ENCODE results near the gene GUCD1. TPM values are rescaled to one million over a fixed set of nuclear protein-coding genes. Genes with fewer than 3 reads are reported as not detected.
"Not testable (repeated sequence)": the region's sequence is repeated elsewhere in the genome, so short reads cannot be mapped to it uniquely, and the experiment has no call there.

The GUCD1 gene
- total RNA-seq, 2 experiments from 2014 or later: 94.2 to 99.5 TPM

DNA sequence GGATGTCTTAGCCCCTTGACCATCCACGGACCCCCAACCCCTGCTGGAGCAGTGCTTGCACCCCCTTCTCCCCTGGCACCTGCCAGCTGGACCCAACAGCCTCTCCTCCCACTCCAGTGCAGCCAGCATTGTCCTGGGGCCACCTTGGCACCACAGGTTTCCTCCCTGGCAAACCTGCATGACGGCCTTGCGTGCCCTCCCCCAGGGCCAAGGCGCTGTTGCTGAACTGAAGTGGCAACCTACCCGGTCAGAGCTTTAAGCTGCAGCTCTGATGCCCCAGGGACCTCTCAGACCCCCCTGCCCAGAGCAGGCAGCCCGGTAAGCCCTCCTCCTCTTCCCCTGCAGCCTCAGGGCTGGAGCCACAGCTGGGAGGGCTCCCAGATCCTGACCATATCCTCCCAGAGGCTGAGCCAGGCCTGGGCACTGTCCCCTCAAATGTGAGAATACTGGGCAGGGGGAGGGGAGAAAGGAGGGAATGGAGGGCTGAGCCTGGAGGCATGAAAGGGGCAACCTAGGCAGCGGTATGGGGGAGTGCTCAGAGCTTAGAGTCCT is 39.7 kb upstream of the GUCD1 start:
- H3K36me3 Mint-ChIP-seq: no peaks in the 10 kb centered on the region
- intact Hi-C loops (cut with micrococcal nuclease): loop anchor here (5.0 kb wide), 1 partner anchor 37 kb away; the partner anchor contains the start of genes GUCD1 and SNRPD3
- H3K4me1 Mint-ChIP-seq (ENCODE audit: low read depth): peaks cover 2% of the 10 kb centered on the region
- H3K9me3 Mint-ChIP-seq: no peaks in the 10 kb centered on the region
- peaks cover 6% of the 10 kb centered on the region for H3K27me3 Mint-ChIP-seq
- POLR2A ChIA-PET: no interaction called here
- H3K4me3 Mint-ChIP-seq: no peak overlapping the region
- no peak for DNase-seq
- CTCF ChIA-PET: no interaction called here
- no peak overlapping the region for H3K27ac Mint-ChIP-seq

DNA sequence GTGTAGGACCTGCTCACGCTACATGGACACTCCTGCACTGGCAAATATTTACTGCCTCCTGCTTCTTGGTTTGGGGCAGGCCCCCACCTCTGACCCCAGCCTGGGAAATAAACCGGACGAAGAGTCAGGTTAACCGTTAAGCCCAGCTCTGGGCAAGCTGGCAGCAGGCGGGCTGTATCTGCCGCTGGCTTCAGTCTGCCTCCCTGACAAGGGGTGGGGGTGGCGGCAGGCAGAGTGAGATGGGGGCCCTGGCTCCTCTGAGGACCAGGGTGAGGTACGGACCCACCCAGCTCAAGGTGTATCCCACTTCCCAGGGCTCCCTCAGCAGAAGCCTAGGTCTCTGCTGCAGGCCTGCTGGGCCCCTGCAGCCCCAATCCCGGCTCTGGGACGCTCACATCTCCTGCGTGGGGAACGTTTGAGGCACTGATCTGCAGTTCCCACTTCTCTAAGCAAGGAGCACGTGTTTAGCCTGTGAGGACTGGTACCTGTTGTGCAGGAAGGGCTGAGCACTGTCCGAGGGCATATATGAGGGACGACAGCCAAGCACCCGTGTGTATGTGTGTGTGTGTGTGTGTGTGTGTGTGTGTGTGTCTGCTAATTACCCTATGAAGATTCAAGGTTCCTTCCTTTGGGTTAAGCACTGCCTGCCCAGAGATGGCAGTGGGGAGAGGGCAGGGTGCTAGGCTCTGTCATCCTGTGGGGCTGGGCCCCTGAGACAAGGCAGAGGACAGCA is 39.1 kb upstream of the GUCD1 start:
- Mint-ChIP-seq H3K27me3 (peaks cover 6% of the 10 kb centered on the region), H3K27ac (no peak overlapping the region), H3K4me3 (no peak overlapping the region), H3K36me3 (no peaks in the 10 kb centered on the region), H3K4me1 (ENCODE audit: low read depth) (peaks cover 2% of the 10 kb centered on the region), H3K9me3 (no peaks in the 10 kb centered on the region)
- intact Hi-C loops (cut with micrococcal nuclease): no loop called here
- POLR2A ChIA-PET: no interaction called here
- CTCF ChIA-PET: no interaction called here
- DNase-seq: no peak

DNA sequence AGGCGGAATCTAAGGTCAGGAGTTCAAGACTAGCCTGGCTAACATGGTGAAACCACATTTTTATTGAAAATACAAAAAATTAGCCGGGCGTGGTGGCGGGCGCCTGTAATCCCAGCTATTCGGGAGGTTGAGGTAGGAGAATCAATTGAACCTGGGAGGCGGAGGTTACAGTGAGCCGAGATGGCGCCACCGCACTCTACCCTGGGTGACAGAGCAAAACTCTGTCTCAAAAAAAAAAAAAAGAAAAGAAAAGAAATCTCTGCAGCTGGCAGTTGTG is 38.6 kb upstream of the GUCD1 start:
- POLR2A ChIA-PET; H3K36me3 Mint-ChIP-seq; H3K4me1 Mint-ChIP-seq (ENCODE audit: low read depth); H3K27ac Mint-ChIP-seq; H3K27me3 Mint-ChIP-seq; intact Hi-C loops (cut with micrococcal nuclease); H3K9me3 Mint-ChIP-seq; CTCF ChIA-PET; DNase-seq: not testable (repeated sequence)
- peak overlapping the region; percentile 20 for H3K4me3 Mint-ChIP-seq

DNA sequence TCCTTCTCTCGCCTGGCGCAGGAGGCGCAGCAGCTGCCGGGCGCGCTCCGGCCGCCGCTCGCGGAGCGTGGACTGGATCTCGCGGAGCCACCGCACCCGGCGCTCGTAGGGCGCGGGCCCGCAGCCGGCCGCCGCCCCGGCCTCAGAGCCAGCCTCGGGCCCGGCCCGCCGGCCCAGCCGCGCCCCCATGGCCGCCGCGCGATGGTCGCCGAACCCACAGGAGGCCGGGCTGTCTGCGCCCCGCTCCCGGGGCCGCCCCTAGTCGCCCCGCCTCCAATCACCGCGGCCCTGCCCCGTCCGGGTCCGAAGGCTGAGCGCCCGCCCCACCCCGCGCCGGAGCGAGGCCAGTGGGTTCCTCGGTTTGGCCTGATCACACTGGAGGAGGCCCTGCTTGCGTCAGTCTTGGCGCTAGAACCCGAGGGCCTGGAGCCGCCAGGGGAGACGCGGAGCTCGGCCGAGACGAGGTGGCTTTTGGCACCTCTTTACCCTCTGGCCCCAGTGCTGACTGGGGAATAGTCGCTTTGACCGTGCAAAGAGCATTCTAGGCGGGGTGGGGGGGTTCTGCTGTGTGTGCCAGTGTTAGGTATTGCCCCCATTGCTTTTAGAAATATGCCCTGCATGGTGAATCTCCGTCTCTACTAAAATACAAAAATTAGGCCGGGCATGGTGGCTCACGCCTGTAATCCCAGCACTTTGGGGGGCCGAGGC is 38.1 kb upstream of the GUCD1 start, which contains the start of gene LRRC75B:
LRRC75B (minus strand) TSS at position 223 of the 708 bp plus-strand sequence; CDS start at position 189, 34 bp downstream.
- no peaks in the 10 kb centered on the region for H3K9me3 Mint-ChIP-seq
- intact Hi-C loops (cut with micrococcal nuclease): no loop called here
- H3K27ac Mint-ChIP-seq: no peak within 1 kb of the TSS
- peaks cover 6% of the 10 kb centered on the region for H3K27me3 Mint-ChIP-seq
- no peaks in the 10 kb centered on the region for H3K36me3 Mint-ChIP-seq
- ChIA-PET CTCF (no interaction called here), POLR2A (no interaction called here)
- peak; percentile 49 for DNase-seq
- H3K4me1 Mint-ChIP-seq (ENCODE audit: low read depth): peaks cover 2% of the 10 kb centered on the region
- H3K4me3 Mint-ChIP-seq: peak within 1 kb of the TSS; percentile 73

DNA sequence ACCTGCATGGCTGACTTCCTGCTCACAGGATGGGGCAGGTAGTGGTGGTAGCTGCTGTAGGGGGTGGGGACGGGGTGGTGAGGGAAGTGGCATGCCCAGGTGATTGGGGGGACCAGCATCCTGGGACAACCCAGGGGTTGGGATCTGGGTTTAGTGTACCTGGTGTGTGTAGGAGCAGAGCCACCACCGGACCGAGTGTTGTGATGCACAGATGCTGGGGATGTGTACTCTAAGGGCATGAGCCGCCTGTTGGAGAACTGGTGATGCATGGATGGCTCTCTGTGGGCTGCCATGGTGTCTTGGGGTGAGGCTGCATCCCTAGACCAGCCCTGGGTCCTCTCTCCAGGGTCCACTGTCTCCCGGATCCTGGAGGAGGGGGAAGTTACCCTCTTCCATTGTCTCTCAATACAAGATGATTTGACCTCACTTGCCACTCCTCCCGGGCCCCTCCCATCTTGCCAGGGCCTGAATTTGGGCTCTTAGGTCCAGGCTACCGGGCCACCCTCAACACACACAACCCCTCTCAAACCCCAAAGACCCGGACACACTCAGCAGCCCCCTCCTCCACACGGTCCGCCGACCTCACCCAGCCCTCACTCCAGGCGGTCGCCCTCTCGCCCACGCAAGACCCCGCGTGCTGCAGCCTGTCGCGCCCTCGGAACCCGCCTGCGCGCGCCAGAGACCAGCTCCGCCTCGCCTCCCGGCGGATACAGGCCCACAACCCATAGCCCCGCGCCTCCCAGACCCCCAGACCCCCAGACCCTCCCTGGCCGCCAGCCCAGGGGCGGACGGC is 37.3 kb upstream of the GUCD1 start:
- DNase-seq: no peak
- Mint-ChIP-seq H3K4me3 (peak overlapping the region; percentile 73), H3K36me3 (no peaks in the 10 kb centered on the region), H3K27me3 (peaks cover 6% of the 10 kb centered on the region), H3K27ac (no peak overlapping the region), H3K4me1 (ENCODE audit: low read depth) (peaks cover 2% of the 10 kb centered on the region), H3K9me3 (no peaks in the 10 kb centered on the region)
- intact Hi-C loops (cut with micrococcal nuclease): no loop called here
- ChIA-PET CTCF (interaction anchor here (1.0 kb wide), 1 partner anchor 361 kb away, joined by 3 read pairs; no protein-coding TSS in a partner anchor), POLR2A (no interaction called here)

DNA sequence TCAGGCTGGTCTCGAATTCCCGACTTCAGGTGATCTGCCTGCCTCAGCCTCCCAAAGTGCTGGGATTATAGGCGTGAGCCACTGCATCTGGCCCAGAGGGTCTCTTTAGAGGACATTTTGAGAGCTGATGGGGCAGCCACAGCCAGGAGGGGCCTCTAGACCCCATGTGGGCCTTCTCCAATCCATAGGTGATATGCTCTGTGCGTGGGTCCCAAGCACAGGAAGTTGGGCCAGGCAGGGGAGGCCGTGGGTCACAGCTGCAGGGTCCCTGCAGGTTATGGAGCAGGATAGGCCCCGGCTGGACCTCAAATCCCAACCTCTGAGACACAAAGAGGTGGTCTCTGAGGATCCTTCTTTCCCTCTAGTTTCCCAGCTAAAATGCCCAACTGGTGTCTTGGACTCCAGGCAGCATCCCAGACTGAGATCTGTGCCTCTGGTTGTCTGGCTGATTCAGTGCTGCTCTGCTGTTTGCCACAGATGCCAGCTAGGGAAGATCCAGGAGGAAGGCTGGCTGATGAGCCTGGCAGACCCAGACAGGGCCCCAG is 36.4 kb upstream of the GUCD1 start:
- DNase-seq: no peak
- Mint-ChIP-seq H3K27me3 (peaks cover 6% of the 10 kb centered on the region), H3K4me1 (ENCODE audit: low read depth) (peaks cover 2% of the 10 kb centered on the region), H3K9me3 (no peaks in the 10 kb centered on the region), H3K36me3 (no peaks in the 10 kb centered on the region), H3K27ac (no peak overlapping the region), H3K4me3 (no peak overlapping the region)
- intact Hi-C loops (cut with micrococcal nuclease): no loop called here
- ChIA-PET CTCF (interaction anchor here (1.0 kb wide), 1 partner anchor 360 kb away, joined by 3 read pairs; no protein-coding TSS in a partner anchor), POLR2A (no interaction called here)

DNA sequence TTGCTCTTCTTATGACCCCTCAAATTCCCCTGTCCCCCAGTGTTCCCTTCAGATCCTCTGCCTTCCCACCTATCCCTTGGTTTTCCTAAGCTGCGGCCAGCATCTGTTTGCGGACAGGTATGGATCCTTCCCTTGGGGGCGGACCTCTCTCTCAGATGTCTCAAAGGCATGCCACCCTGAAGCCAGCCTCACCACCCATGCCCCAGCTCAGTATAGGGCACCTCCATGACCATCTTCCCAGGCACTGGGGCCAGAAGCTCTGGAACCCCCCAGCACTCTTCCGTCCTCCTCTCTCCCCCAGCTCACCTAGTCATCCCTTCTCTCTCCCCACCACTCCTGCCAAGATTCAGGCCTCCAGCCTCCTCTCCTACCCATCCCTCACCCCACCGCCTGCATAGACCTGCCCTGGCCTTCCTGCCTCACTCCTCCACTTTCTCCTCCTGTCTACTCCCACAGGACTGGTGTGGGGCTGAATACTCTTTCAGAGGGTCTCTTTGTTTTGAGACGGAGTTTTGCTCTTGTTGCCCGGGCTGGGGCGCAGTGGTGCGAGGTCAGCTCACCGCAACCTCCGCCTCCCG is 35.7 kb upstream of the GUCD1 start:
- ChIA-PET POLR2A (no interaction called here), CTCF (interaction anchor here (1.0 kb wide), 1 partner anchor 360 kb away, joined by 3 read pairs; no protein-coding TSS in a partner anchor)
- no peak for DNase-seq
- intact Hi-C loops (cut with micrococcal nuclease): no loop called here
- H3K27ac Mint-ChIP-seq: no peak overlapping the region
- no peak overlapping the region for H3K4me3 Mint-ChIP-seq
- no peaks in the 10 kb centered on the region for H3K9me3 Mint-ChIP-seq
- peaks cover 2% of the 10 kb centered on the region for H3K4me1 Mint-ChIP-seq (ENCODE audit: low read depth)
- H3K27me3 Mint-ChIP-seq: peaks cover 6% of the 10 kb centered on the region
- no peaks in the 10 kb centered on the region for H3K36me3 Mint-ChIP-seq

DNA sequence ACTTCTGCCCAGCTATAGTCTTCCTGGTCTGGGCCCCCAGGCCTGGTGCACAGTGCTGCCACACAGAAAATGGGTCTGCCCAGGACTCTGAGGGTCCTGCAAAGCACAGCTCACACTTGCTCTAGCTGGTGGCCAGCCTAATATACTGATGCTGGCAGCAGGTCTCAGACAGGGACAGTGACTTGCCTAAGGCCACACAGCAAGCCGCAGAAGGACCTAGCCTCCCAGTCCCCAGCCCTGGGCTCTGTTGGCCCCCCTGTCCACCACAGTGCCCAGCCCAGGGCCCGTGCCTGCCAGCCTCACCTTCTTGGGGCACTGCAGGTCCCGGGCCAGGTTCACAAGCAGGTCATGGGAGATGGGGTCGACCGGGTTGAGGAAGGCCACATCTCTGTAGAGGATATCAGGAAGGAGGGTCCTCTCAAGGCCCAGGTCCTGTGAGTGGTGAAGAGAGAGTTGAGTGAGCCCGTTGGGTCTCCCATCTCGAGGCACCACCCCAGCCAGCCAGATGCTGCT is 34.6 kb upstream of the GUCD1 start:
- H3K27ac Mint-ChIP-seq: no peak overlapping the region
- CTCF ChIA-PET: no interaction called here
- no peak for DNase-seq
- H3K9me3 Mint-ChIP-seq: no peaks in the 10 kb centered on the region
- intact Hi-C loops (cut with micrococcal nuclease): no loop called here
- no peaks in the 10 kb centered on the region for H3K36me3 Mint-ChIP-seq
- H3K4me1 Mint-ChIP-seq (ENCODE audit: low read depth): peaks cover 2% of the 10 kb centered on the region
- H3K27me3 Mint-ChIP-seq: peaks cover 6% of the 10 kb centered on the region
- POLR2A ChIA-PET: no interaction called here
- no peak overlapping the region for H3K4me3 Mint-ChIP-seq

DNA sequence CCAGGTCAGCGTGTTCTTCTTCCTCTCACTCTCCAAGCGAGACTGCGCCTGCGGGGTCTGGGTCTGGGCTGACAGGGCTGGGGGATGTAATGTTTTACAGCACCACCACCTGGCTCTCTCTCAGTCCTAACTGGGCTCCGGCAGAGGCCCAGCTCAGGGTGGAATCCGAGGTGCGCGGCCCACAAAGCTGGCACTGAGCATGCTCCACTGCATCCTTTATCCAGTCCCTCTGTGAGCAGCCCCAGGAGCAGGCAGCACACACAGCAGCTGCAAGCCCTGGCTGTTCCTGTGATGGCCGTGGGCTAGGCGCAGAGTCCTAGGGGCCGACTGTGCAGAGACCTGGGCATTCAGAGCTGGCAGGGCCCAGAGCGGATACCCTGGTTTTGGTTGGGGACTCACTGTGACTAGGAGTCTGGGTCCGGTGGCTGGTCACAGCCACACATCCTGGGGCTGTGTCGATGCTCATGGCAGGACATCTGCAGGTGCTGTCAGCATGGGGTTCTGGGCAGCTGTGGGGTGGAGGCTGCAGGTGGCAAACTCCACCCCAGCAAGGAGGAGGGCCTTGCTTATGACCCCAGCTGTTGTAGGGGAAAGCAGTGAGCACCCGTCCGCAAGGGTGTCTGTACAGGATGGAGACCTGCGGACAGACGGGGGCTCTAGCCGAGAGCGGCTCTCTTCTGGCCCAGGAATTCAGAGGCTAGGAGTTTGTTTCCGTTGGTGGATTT is 34.0 kb upstream of the GUCD1 start:
- DNase-seq: no peak

DNA sequence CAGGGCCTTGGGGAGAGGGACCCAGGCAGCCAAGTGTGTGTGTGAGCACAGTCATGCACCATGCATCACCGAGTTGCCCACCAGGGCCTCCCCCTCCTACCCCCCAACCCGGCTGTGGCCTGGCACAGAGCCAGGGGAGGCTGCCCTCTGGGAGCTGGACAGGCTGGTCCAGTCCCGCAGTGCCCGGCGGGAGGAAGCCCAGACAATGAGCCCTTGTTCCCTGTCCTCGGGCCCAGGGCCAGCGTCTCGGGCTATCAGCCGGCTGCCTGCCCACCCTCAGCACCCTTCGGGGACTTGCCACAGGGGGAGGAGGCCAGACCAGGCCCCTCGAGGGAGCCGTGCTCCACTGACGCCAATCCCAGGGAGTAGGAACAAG is 33.4 kb upstream of the GUCD1 start:
- intact Hi-C loops (cut with micrococcal nuclease): no loop called here
- POLR2A ChIA-PET: no interaction called here
- Mint-ChIP-seq H3K27ac (no peak overlapping the region), H3K4me1 (ENCODE audit: low read depth) (peaks cover 2% of the 10 kb centered on the region), H3K27me3 (peaks cover 6% of the 10 kb centered on the region), H3K36me3 (no peaks in the 10 kb centered on the region), H3K4me3 (no peak overlapping the region), H3K9me3 (no peaks in the 10 kb centered on the region)
- no peak for DNase-seq
- CTCF ChIA-PET: no interaction called here

More for the DNA sequence above, 34.0 kb upstream of the GUCD1 start:
- Mint-ChIP-seq H3K27me3 (peaks cover 6% of the 10 kb centered on the region), H3K9me3 (no peaks in the 10 kb centered on the region), H3K4me1 (ENCODE audit: low read depth) (peaks cover 2% of the 10 kb centered on the region), H3K4me3 (no peak overlapping the region), H3K27ac (no peak overlapping the region), H3K36me3 (no peaks in the 10 kb centered on the region)
- ChIA-PET CTCF (no interaction called here), POLR2A (no interaction called here)
- intact Hi-C loops (cut with micrococcal nuclease): no loop called here

DNA sequence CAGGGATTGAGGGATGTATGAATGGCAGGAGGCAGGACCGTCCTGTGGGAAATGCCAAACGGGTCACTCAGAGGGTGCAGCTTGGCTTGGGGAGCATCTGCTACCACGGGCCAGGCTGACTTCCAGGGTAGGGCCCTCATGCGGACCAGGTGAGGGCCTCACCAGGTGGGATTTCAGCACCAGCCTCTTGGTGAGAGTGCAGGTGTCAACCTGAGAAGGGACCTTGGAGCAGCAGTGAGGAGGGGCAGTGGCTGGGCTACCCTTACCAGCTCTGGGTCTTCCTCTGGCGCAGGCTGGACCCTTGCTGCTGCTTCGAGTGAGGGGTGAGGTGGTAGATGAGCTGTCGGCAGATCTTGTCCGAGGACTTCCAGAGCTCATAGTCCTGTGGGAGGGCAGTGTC is 33.0 kb upstream of the GUCD1 start:
- H3K36me3 Mint-ChIP-seq: no peaks in the 10 kb centered on the region
- ChIA-PET CTCF (no interaction called here), POLR2A (no interaction called here)
- no peaks in the 10 kb centered on the region for H3K9me3 Mint-ChIP-seq
- H3K4me3 Mint-ChIP-seq: no peak overlapping the region
- H3K27me3 Mint-ChIP-seq: peaks cover 4% of the 10 kb centered on the region
- H3K4me1 Mint-ChIP-seq (ENCODE audit: low read depth): peaks cover 2% of the 10 kb centered on the region
- no peak overlapping the region for H3K27ac Mint-ChIP-seq
- DNase-seq: no peak
- intact Hi-C loops (cut with micrococcal nuclease): no loop called here
